Measurements from ENCODE around the gene KIAA0232. TPM values are rescaled to one million over a fixed set of nuclear protein-coding genes. Genes with fewer than 3 reads are reported as not detected.

Gene KIAA0232
- polyA plus RNA-seq, 1 donor (not counting 4 experiments of a cell fraction or from before 2014, with no cell fraction given), result 10.0 TPM

- H3K4me3 ChIP-seq (ENCODE audit: control insufficient read depth in 2 of 3, extremely low read depth in 1 of 3, insufficient read depth in 2 of 3, low read depth in 1 of 3, low read length in 3 of 3), result no peak overlapping the region
- DNase-seq (ENCODE audit: low read depth, low spot score) (no peak), FAIRE-seq (no peak)
- H3K4me2 ChIP-seq (ENCODE audit: control insufficient read depth, extremely low read depth, insufficient read depth, low read depth, low read length), result no peak overlapping the region
- H3K4me1 ChIP-seq (ENCODE audit: control insufficient read depth, extremely low read depth, insufficient read depth, low read length), result peaks cover 34% of the 10 kb centered on the region
- no peak overlapping the region for H2AFZ ChIP-seq (ENCODE audit: control insufficient read depth, low read length)
- no peaks in the 10 kb centered on the region for H3K9me1 ChIP-seq (ENCODE audit: control insufficient read depth, extremely low read depth, insufficient read depth, low read length)
- H3K9me3 ChIP-seq (ENCODE audit: control insufficient read depth, low read depth, low read length), result no peaks in the 10 kb centered on the region
- peaks cover 6% of the 10 kb centered on the region for H3K27me3 ChIP-seq (ENCODE audit: control insufficient read depth, extremely low read depth, insufficient read depth, low read length)
- no peak for TF ChIP-seq CTCF (optimal IDR thresholded peaks at IDR 0.05 in 1 of 3, IDR thresholded peaks at IDR 0.05 in 1 of 3, conservative IDR thresholded peaks at IDR 0.05 in 1 of 3; ENCODE audit: extremely low read depth in 1 of 3, insufficient read depth in 2 of 3, low read length in 3 of 3)
- no peak for TF ChIP-seq EZH2 (IDR thresholded peaks at IDR 0.05; ENCODE audit: low read length)
- no peaks in the 10 kb centered on the region for H3K36me3 ChIP-seq (ENCODE audit: control insufficient read depth in 2 of 2, extremely low read depth in 1 of 2, insufficient read depth in 2 of 2, low read length in 2 of 2)
- H4K20me1 ChIP-seq (ENCODE audit: control insufficient read depth, extremely low read depth, insufficient read depth, low read length), result no peaks in the 10 kb centered on the region
- no peaks in the 10 kb centered on the region for H3K79me2 ChIP-seq (ENCODE audit: control insufficient read depth, insufficient read depth, low read length)
- dilution Hi-C loops (cut with MboI; ENCODE audit: extremely low pct_ligation_motif_present, low sequenced_read_pairs), result no loop called here
- H3K9ac ChIP-seq (ENCODE audit: control insufficient read depth, extremely low read depth, insufficient read depth, low read length), result no peak overlapping the region
- no peak overlapping the region for H3K27ac ChIP-seq (ENCODE audit: control insufficient read depth, insufficient read depth, low read length)
Measured at GRCh38 chr4:6764976-6765620, 17.4 kb upstream of the KIAA0232 start.

GRCh38 chr4:6765703-6766102 is 16.8 kb upstream of the KIAA0232 start:
- H3K4me2 ChIP-seq (ENCODE audit: control insufficient read depth, extremely low read depth, insufficient read depth, low read depth, low read length), result no peak overlapping the region
- H3K4me1 ChIP-seq (ENCODE audit: control insufficient read depth, extremely low read depth, insufficient read depth, low read length), result peaks cover 34% of the 10 kb centered on the region
- no peaks in the 10 kb centered on the region for H3K36me3 ChIP-seq (ENCODE audit: control insufficient read depth in 2 of 2, extremely low read depth in 1 of 2, insufficient read depth in 2 of 2, low read length in 2 of 2)
- H2AFZ ChIP-seq (ENCODE audit: control insufficient read depth, low read length), result no peak overlapping the region
- H3K27me3 ChIP-seq (ENCODE audit: control insufficient read depth, extremely low read depth, insufficient read depth, low read length), result peaks cover 11% of the 10 kb centered on the region
- H3K9ac ChIP-seq (ENCODE audit: control insufficient read depth, extremely low read depth, insufficient read depth, low read length), result no peak overlapping the region
- H3K79me2 ChIP-seq (ENCODE audit: control insufficient read depth, insufficient read depth, low read length), result no peaks in the 10 kb centered on the region
- no peaks in the 10 kb centered on the region for H4K20me1 ChIP-seq (ENCODE audit: control insufficient read depth, extremely low read depth, insufficient read depth, low read length)
- dilution Hi-C loops (cut with MboI; ENCODE audit: extremely low pct_ligation_motif_present, low sequenced_read_pairs), result no loop called here
- FAIRE-seq (no peak), DNase-seq (ENCODE audit: low read depth, low spot score) (no peak)
- H3K9me3 ChIP-seq (ENCODE audit: control insufficient read depth, low read depth, low read length), result no peaks in the 10 kb centered on the region
- TF ChIP-seq CTCF (optimal IDR thresholded peaks at IDR 0.05 in 1 of 3, IDR thresholded peaks at IDR 0.05 in 1 of 3, conservative IDR thresholded peaks at IDR 0.05 in 1 of 3; ENCODE audit: extremely low read depth in 1 of 3, insufficient read depth in 2 of 3, low read length in 3 of 3) (no peak), EZH2 (IDR thresholded peaks at IDR 0.05; ENCODE audit: low read length) (no peak)
- no peaks in the 10 kb centered on the region for H3K9me1 ChIP-seq (ENCODE audit: control insufficient read depth, extremely low read depth, insufficient read depth, low read length)
- H3K4me3 ChIP-seq (ENCODE audit: control insufficient read depth in 2 of 3, extremely low read depth in 1 of 3, insufficient read depth in 2 of 3, low read depth in 1 of 3, low read length in 3 of 3), result no peak overlapping the region
- no peak overlapping the region for H3K27ac ChIP-seq (ENCODE audit: control insufficient read depth, insufficient read depth, low read length)

All from keratinocyte (primary cell).